K562 (cell line): ENCODE data around the gene TXNIP. TPM values are rescaled to one million over a fixed set of nuclear protein-coding genes. Genes with fewer than 3 reads are reported as not detected.

Experiments
- E2F3 ChIP-seq: fragments of 250-450 bp; sonication (Bioruptor Pico); IDR thresholded peaks from 2 replicates; pipeline ENCODE4 v1.4.0; 2020; ENCODE audit warnings: mild to moderate bottlenecking
- KLF10 ChIP-seq: fragments of 250-450 bp; sonication (Bioruptor Pico); IDR thresholded peaks from 2 replicates; pipeline ENCODE4 v1.6.1; 2021; ENCODE audit warnings: matching md5 sums
- NFE2L1 ChIP-seq: fragments of 450-650 bp; IDR thresholded peaks from 2 replicates; pipeline ENCODE4 v1.6.1; 2016; ENCODE audit warnings: missing genetic modification characterization, low read depth, mild to moderate bottlenecking, missing compliant biosample characterization, moderate library complexity, borderline replicate concordance
- SMC3 ChIP-seq: conservative IDR thresholded peaks from 2 replicates; pipeline ENCODE4 v1.6.1; 2011; ENCODE audit warnings: low read depth, low read length, improper control_type of control experiment; ENCODE audit not compliant: insufficient read depth
- ZEB2 ChIP-seq: fragments of 450-650 bp; IDR thresholded peaks from 2 replicates; pipeline ENCODE4 v1.6.1; 2016
- ZNF311 ChIP-seq: fragments of 250-450 bp; sonication (Bioruptor Pico); IDR thresholded peaks from 2 replicates; pipeline ENCODE4 v1.4.0; 2020; ENCODE audit warnings: mild to moderate bottlenecking, moderate library complexity
- ZNF584 ChIP-seq: fragments of 200-800 bp; sonication (Bioruptor generic); IDR thresholded peaks from 2 replicates; pipeline ENCODE4 v1.6.1; 2016; ENCODE audit warnings: low read depth, mild to moderate bottlenecking, missing genetic modification characterization, missing compliant biosample characterization
- polyA plus RNA-seq, 8 experiments: library from polyadenylated mRNA; depleted of rRNA in 4 of 8; stranded (reverse) in 5 of 8; unstranded in 3 of 8; fragments of >200 nt; fragmentation: Nextera tagmentation in 2 of 8; fragmentation: Illumina TruSeq in 1 of 8; extraction: Ambion mirVana in 2 of 8; extraction: Trizol in 1 of 8; gene quantifications; 2 replicates each; pipeline versions ENCODE4 v1.2.1 to v1.2.3, GENCODE V29; 2011 to 2014; ENCODE audit warnings: inconsistent platforms in 1 of 8, missing spikeins in 1 of 8
- total RNA-seq, 7 experiments: library from RNA; depleted of rRNA in 6 of 7; stranded (reverse); fragments of >200 nt in 6 of 7; fragmentation: Illumina TruSeq in 2 of 7; extraction: Trizol in 2 of 7; gene quantifications; 2 replicates each; pipeline versions ENCODE4 v1.2.1 to v1.2.3, GENCODE V29; 2011 to 2021; ENCODE audit warnings: low replicate concordance in 1 of 7
- TF ChIP-seq, protein P1 (sequence below), 2 experiments: fragments of 450-650 bp in 1 of 2; IDR thresholded peaks; 2 replicates each; pipeline ENCODE4 v1.6.1; 2011 to 2017; ENCODE audit warnings: low read depth in 2 of 2, antibody characterized with exemption in 1 of 2, borderline replicate concordance in 1 of 2, low read length in 1 of 2, mild to moderate bottlenecking in 1 of 2, mixed read lengths in 1 of 2; ENCODE audit not compliant: control insufficient read depth in 1 of 2
- TF ChIP-seq, protein P2 (sequence below): fragments of 250-450 bp; sonication (Bioruptor Pico); IDR thresholded peaks from 2 replicates; pipeline ENCODE4 v1.5.0; 2022; ENCODE audit warnings: mild to moderate bottlenecking
- TF ChIP-seq, protein P3 (sequence below): fragments of 450-650 bp; IDR thresholded peaks from 2 replicates; pipeline ENCODE4 v1.7.0; 2016; ENCODE audit warnings: borderline replicate concordance

TXNIP gene
- total and polyA plus RNA-seq, 9 of the 15 experiments (the other 6 are each of a cell fraction or from before 2014, with no cell fraction given), result 120 to 499 (median 257) TPM

DNA sequence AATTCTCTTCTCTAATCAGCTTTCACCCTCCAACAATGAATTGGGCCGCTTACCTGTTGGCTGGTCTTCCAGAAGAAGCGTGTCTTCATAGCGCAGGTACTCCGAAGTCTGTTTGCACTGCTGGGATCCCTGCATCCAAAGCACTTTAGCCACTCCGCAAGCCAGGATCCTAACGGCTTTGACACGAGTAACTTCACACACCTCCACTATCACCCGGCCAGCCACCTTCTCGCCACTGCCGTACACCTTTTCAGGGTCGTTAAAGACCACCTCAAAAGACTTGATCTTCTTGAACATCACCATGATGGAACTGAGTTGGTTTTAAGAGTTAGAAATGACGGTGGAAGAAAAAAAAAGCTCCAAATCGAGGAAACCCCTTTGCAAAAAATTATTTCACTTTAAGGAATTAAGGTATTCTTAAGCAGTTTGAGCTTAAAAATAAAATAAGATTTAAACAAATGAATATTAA, 381 bp downstream of the TXNIP start (continued):
- TF ChIP-seq, protein P1, sequence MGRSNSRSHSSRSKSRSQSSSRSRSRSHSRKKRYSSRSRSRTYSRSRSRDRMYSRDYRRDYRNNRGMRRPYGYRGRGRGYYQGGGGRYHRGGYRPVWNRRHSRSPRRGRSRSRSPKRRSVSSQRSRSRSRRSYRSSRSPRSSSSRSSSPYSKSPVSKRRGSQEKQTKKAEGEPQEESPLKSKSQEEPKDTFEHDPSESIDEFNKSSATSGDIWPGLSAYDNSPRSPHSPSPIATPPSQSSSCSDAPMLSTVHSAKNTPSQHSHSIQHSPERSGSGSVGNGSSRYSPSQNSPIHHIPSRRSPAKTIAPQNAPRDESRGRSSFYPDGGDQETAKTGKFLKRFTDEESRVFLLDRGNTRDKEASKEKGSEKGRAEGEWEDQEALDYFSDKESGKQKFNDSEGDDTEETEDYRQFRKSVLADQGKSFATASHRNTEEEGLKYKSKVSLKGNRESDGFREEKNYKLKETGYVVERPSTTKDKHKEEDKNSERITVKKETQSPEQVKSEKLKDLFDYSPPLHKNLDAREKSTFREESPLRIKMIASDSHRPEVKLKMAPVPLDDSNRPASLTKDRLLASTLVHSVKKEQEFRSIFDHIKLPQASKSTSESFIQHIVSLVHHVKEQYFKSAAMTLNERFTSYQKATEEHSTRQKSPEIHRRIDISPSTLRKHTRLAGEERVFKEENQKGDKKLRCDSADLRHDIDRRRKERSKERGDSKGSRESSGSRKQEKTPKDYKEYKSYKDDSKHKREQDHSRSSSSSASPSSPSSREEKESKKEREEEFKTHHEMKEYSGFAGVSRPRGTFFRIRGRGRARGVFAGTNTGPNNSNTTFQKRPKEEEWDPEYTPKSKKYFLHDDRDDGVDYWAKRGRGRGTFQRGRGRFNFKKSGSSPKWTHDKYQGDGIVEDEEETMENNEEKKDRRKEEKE (IDR thresholded peaks at IDR 0.05; ENCODE audit: borderline replicate concordance in 1 of 2, control insufficient read depth in 1 of 2, low read depth in 2 of 2, low read length in 1 of 2), result 0 out of 4 replicates have a peak, but pooled peaks of 1 of the 2 experiments have one; percentile 60
- TF ChIP-seq NFE2L1 (tag), result no peak
- no peak for TF ChIP-seq ZNF311 (CRISPR knock-in tag)
- TF ChIP-seq, protein P2, sequence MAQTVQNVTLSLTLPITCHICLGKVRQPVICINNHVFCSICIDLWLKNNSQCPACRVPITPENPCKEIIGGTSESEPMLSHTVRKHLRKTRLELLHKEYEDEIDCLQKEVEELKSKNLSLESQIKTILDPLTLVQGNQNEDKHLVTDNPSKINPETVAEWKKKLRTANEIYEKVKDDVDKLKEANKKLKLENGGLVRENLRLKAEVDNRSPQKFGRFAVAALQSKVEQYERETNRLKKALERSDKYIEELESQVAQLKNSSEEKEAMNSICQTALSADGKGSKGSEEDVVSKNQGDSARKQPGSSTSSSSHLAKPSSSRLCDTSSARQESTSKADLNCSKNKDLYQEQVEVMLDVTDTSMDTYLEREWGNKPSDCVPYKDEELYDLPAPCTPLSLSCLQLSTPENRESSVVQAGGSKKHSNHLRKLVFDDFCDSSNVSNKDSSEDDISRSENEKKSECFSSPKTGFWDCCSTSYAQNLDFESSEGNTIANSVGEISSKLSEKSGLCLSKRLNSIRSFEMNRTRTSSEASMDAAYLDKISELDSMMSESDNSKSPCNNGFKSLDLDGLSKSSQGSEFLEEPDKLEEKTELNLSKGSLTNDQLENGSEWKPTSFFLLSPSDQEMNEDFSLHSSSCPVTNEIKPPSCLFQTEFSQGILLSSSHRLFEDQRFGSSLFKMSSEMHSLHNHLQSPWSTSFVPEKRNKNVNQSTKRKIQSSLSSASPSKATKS (CRISPR knock-in tag), result no peak
- TF ChIP-seq ZNF584 (CRISPR knock-in tag), result 0 out of 2 replicates have a peak, but pooled peaks have one; percentile 13
- no peak for TF ChIP-seq E2F3
- TF ChIP-seq KLF10 (CRISPR knock-in tag), result peak; percentile 64
- TF ChIP-seq, protein P3, sequence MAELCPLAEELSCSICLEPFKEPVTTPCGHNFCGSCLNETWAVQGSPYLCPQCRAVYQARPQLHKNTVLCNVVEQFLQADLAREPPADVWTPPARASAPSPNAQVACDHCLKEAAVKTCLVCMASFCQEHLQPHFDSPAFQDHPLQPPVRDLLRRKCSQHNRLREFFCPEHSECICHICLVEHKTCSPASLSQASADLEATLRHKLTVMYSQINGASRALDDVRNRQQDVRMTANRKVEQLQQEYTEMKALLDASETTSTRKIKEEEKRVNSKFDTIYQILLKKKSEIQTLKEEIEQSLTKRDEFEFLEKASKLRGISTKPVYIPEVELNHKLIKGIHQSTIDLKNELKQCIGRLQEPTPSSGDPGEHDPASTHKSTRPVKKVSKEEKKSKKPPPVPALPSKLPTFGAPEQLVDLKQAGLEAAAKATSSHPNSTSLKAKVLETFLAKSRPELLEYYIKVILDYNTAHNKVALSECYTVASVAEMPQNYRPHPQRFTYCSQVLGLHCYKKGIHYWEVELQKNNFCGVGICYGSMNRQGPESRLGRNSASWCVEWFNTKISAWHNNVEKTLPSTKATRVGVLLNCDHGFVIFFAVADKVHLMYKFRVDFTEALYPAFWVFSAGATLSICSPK, result 0 out of 2 replicates have a peak, but pooled peaks have one; percentile 11
- peak; percentile 75; the same call in 1 of the 2 replicates for TF ChIP-seq ZEB2
- no peak for TF ChIP-seq SMC3
